Heart left ventricle (tissue), 16 donors: ENCODE results near the gene ZFR2. TPM values are rescaled to one million over a fixed set of nuclear protein-coding genes. Genes with fewer than 3 reads are reported as not detected.

Experiments used
- ATAC-seq, 4 donors: fragments of 200-7000 bp; cut with Tn5 transposase; one replicate each; pipeline ENCODE4 v1.9.1; 2020 to 2022; ENCODE audit warnings: moderate library complexity in 4 of 4, mild to moderate bottlenecking in 3 of 4, moderate number of reproducible peaks in 1 of 4
- DNase-seq, 5 donors: peaks; one replicate each; pipeline ENCODE4 v3.0.0-alpha.2; 2020
- H3K27ac ChIP-seq, 12 donors: fragments of 200-600 bp; sonication (generic) in 4 of 12; one replicate each; pipeline versions ENCODE4 v1.5.0 to v1.8.0; 2016 to 2022; ENCODE audit warnings: mild to moderate bottlenecking in 2 of 12
- H3K27me3 ChIP-seq, 9 donors: fragments of 200-600 bp; sonication (generic) in 2 of 9; one replicate each; pipeline versions ENCODE4 v1.5.1 to v1.8.0; 2016 to 2022; ENCODE audit warnings: mild to moderate bottlenecking in 3 of 9
- H3K36me3 ChIP-seq, 9 donors: fragments of 200-600 bp; sonication (generic) in 2 of 9; one replicate each; pipeline versions ENCODE4 v1.5.0 to v1.8.0; 2018 to 2022; ENCODE audit warnings: mild to moderate bottlenecking in 2 of 9
- H3K4me1 ChIP-seq, 12 donors: fragments of 200-600 bp; sonication (generic) in 4 of 12; one replicate each; pipeline versions ENCODE4 v1.5.0 to v1.8.0; 2016 to 2022; ENCODE audit warnings: mild to moderate bottlenecking in 3 of 12
- H3K4me3 ChIP-seq, 12 donors: fragments of 200-600 bp; sonication (generic) in 4 of 12; one replicate each; pipeline versions ENCODE4 v1.5.0 to v1.8.0; 2017 to 2022; ENCODE audit warnings: mild to moderate bottlenecking in 9 of 12, moderate library complexity in 4 of 12
- H3K9me3 ChIP-seq, 12 donors: fragments of 200-600 bp; sonication (generic) in 4 of 12; one replicate each; pipeline versions ENCODE4 v1.5.0 to v1.8.0; 2016 to 2022; ENCODE audit warnings: mild to moderate bottlenecking in 1 of 12
- CTCF ChIP-seq, 12 donors: fragments of 200-600 bp; sonication (generic) in 4 of 12; IDR thresholded peaks; one replicate each; pipeline versions ENCODE4 v1.5.0 to v1.8.0; 2018 to 2022; ENCODE audit warnings: antibody characterized with exemption in 12 of 12, mild to moderate bottlenecking in 5 of 12
- POLR2A ChIP-seq, 2 donors: fragments of 450-650 bp; IDR thresholded peaks; one replicate each; pipeline ENCODE4 v1.6.1; 2017; ENCODE audit warnings: antibody characterized with exemption in 2 of 2, mild to moderate bottlenecking in 2 of 2, moderate library complexity in 2 of 2
- WGBS, 4 donors: extraction: QIAGEN DNeasy Blood & Tissue Kit in 2 of 4; methylation state at CpG; one replicate each; pipeline versions ENCODE4 v1.1.5 to v1.1.7; 2013 to 2018; 5-methylcytosine and 5-hydroxymethylcytosine counted together
- intact Hi-C, 10 donors: fragments of 100-400 bp; cut with DNase I; formaldehyde crosslinking; loops; one replicate each; pipeline versions ENCODE4 v1.11.1 to v1.14.2; 2022
- polyA plus RNA-seq, 2 donors: library from polyadenylated mRNA; stranded (reverse); fragments of 200-250 nt; gene quantifications; one replicate each; pipeline ENCODE4 v1.2.3, GENCODE V29; 2013
- total RNA-seq, 9 donors: library from RNA; depleted of rRNA in 2 of 9; stranded (reverse); fragments of >200 nt in 2 of 9; fragmentation: NEBNext Ultra II Directional in 3 of 9; extraction: Animal tissue kit (Norgen Biotek cat#: 25700) in 3 of 9; gene quantifications; one replicate each; pipeline versions ENCODE4 v1.1.0 to v1.2.4, GENCODE V29; 2016 to 2023
- donor health status: ischemic (EF 13 %, LVEDD 7.1; RV severe dilation, severe dysfunction).
- donor health status: healthy with polysubstance abuse.
- donor health status: DM: no; HTN: yes; CAD: no.
- donor health status: DM: no; HTN: no; CAD: no.
- donor health status: ischemic (EF 25% LVEDD 6.9; RV normal size, moderate dysfunction).
- donor health status: ischemic (EF 25% LVEDD 5.7; RV mildly dilated, moderate dysfunction).
- donor health status: healthy.
- donor health status: DM: yes; HTN: yes; CAD: no.
- donor health status: ischemic (EF 35%, LVEDD 5.7; RV mildly dilated, moderate dysfunction).
- donor health status: nonischemic (EF 11% LVEDD 7.7; RV severe dilation, severe dysfunction).
- donor health status: DM: yes; HTN: yes; CAD: no.
- donor health status: PGD.
- donor health status: ischemic (EF 29% LVEDD 5.4; RV normal size, mild dysfunction).
- donor health status: nonischemic (EF 23%, LVEDD 6.1; RV moderate dilation, normal function).

ZFR2 gene
- total and polyA plus RNA-seq, 11 donors: 0.08 to 0.16 TPM; not detected in 9

- ATAC-seq (no peak), DNase-seq (no peak)
- 91 to 98% (median 95%) methylated on average over 17 of the region's 17 CpGs for WGBS, 4 donors
- Histone ChIP-seq H3K27ac (no peak overlapping the region), H3K9me3 (no peaks in the 10 kb centered on the region), H3K27me3 (peaks cover 0 to 8% (median 0%) of the 10 kb centered on the region in 9 donors), H3K36me3 (no peaks in the 10 kb centered on the region), H3K4me1 (no peaks in the 10 kb centered on the region), H3K4me3 (no peak overlapping the region)
- intact Hi-C loops: no loop called here
- TF ChIP-seq POLR2A (IDR thresholded peaks at IDR 0.05) (no peak), CTCF (IDR thresholded peaks at IDR 0.05) (no peak)
Observed at GRCh38 chr19:3837332-3837731, 31.5 kb downstream of the ZFR2 start.

- Histone ChIP-seq H3K36me3 (no peaks in the 10 kb centered on the region), H3K27ac (no peak overlapping the region), H3K9me3 (no peaks in the 10 kb centered on the region), H3K4me3 (no peak overlapping the region), H3K27me3 (peaks cover 0 to 13% (median 0%) of the 10 kb centered on the region in 9 donors), H3K4me1 (no peaks in the 10 kb centered on the region)
- intact Hi-C loops: no loop called here
- DNase-seq: no peak
- 85 to 96% (median 93%) methylated on average over 6 of the region's 6 CpGs for WGBS, 4 donors
- no peak for ATAC-seq
- TF ChIP-seq POLR2A (IDR thresholded peaks at IDR 0.05) (no peak), CTCF (IDR thresholded peaks at IDR 0.05) (no peak)
Observed at GRCh38 chr19:3836887-3837286, 32.0 kb downstream of the ZFR2 start.

- Histone ChIP-seq H3K27ac (no peak overlapping the region), H3K36me3 (no peaks in the 10 kb centered on the region), H3K9me3 (no peaks in the 10 kb centered on the region), H3K4me3 (no peak overlapping the region), H3K4me1 (no peaks in the 10 kb centered on the region), H3K27me3 (peaks cover 0 to 31% (median 5%) of the 10 kb centered on the region in 9 donors)
- no peak for TF ChIP-seq POLR2A (IDR thresholded peaks at IDR 0.05)
- TF ChIP-seq CTCF (IDR thresholded peaks at IDR 0.05): no peak
- DNase-seq (no peak), ATAC-seq (no peak)
- 89 to 94% (median 91%) methylated on average over 9 of the region's 9 CpGs for WGBS, 4 donors
- intact Hi-C loops: no loop called here
Observed at GRCh38 chr19:3835055-3835435, 33.8 kb downstream of the ZFR2 start.

- Histone ChIP-seq H3K4me1 (no peaks in the 10 kb centered on the region), H3K27me3 (peaks cover 0 to 33% (median 5%) of the 10 kb centered on the region in 9 donors), H3K36me3 (no peaks in the 10 kb centered on the region), H3K4me3 (no peak overlapping the region), H3K9me3 (no peaks in the 10 kb centered on the region), H3K27ac (no peak overlapping the region)
- ATAC-seq (no peak), DNase-seq (no peak)
- intact Hi-C loops: no loop called here
- no peak for TF ChIP-seq POLR2A (IDR thresholded peaks at IDR 0.05)
- TF ChIP-seq CTCF (IDR thresholded peaks at IDR 0.05): no peak
- 86 to 90% (median 87%) methylated on average over 34 to 35 of the region's 35 CpGs for WGBS, 4 donors
Observed at GRCh38 chr19:3834349-3835054, 34.3 kb downstream of the ZFR2 start.
